A673 (cell line): ENCODE results near the gene LDB1. TPM values are rescaled to one million over a fixed set of nuclear protein-coding genes. Genes with fewer than 3 reads are reported as not detected.

Source experiments
- BruUV-seq: library from RNA; stranded (reverse); fragments of 400-500 nt; replicated peaks from 2 replicates; lab custom pipeline; 2021; lab: Mats Ljungman, UMichigan
- CTCF ChIA-PET: fragments of 300-600 bp; sonication (Branson Sonifier 250); formaldehyde crosslinking; loops from one replicate; lab custom pipeline; 2022; ENCODE audit warnings: antibody characterized with exemption; lab: Charles Lee
- POLR2A ChIA-PET: fragments of 300-600 bp; sonication (Branson Sonifier 250); formaldehyde crosslinking; loops from one replicate; lab custom pipeline; 2022; ENCODE audit warnings: antibody characterized with exemption; ENCODE audit not compliant: low non-redundant PET; lab: Charles Lee
- DNase-seq: peaks from one replicate; pipeline ENCODE4 v3.0.0-alpha.2; 2015; ENCODE audit warnings: low spot score
- H3K27ac ChIP-seq: fragments of 200-600 bp; sonication (generic); 2 replicates; pipeline ENCODE4 v1.5.1; 2016; ENCODE audit warnings: mixed run types, low read depth, mild to moderate bottlenecking, mixed read lengths, antibody characterized with exemption, low read length; ENCODE audit not compliant: poor library complexity, severe bottlenecking
- H3K27me3 ChIP-seq: fragments of 200-600 bp; sonication (generic); replicated peaks from 2 replicates; pipeline ENCODE4 v1.6.1; 2017; ENCODE audit warnings: mixed run types, low read depth, mild to moderate bottlenecking, mixed read lengths, antibody characterized with exemption, low read length; ENCODE audit not compliant: insufficient read depth, poor library complexity
- H3K36me3 ChIP-seq: fragments of 200-600 bp; sonication (generic); 2 replicates; pipeline ENCODE4 v1.6.1; 2016; ENCODE audit warnings: mixed run types, mild to moderate bottlenecking, mixed read lengths, antibody characterized with exemption, low read length; ENCODE audit not compliant: insufficient read depth, poor library complexity, severe bottlenecking
- H3K4me1 ChIP-seq: fragments of 200-600 bp; sonication (generic); 2 replicates; pipeline ENCODE4 v1.6.1; 2017; ENCODE audit warnings: mixed run types, mild to moderate bottlenecking, mixed read lengths, antibody characterized with exemption, low read length; ENCODE audit not compliant: insufficient read depth, poor library complexity, severe bottlenecking
- H3K4me3 ChIP-seq: fragments of 200-600 bp; sonication (generic); 2 replicates; pipeline ENCODE4 v1.5.1; 2016; ENCODE audit warnings: low read depth, mixed run types, mild to moderate bottlenecking, mixed read lengths, low read length; ENCODE audit not compliant: poor library complexity, severe bottlenecking
- H3K9me3 ChIP-seq: fragments of 200-600 bp; sonication (generic); 2 replicates; pipeline ENCODE4 v1.6.1; 2016; ENCODE audit warnings: mixed run types, low read depth, mild to moderate bottlenecking, mixed read lengths, antibody characterized with exemption, low read length; ENCODE audit not compliant: poor library complexity, severe bottlenecking
- CTCF ChIP-seq: fragments of 300-800, 200-600 bp; sonication (generic); conservative IDR thresholded peaks from 2 replicates; pipeline ENCODE4 v1.5.1; 2017; ENCODE audit warnings: low read depth, mild to moderate bottlenecking, antibody characterized with exemption, low read length, moderate library complexity, mixed read lengths
- EZH2 ChIP-seq: fragments of 200-600 bp; sonication (generic); IDR thresholded peaks from 2 replicates; pipeline ENCODE4 v1.6.1; 2017; ENCODE audit warnings: borderline replicate concordance, low read depth, mild to moderate bottlenecking, mixed read lengths, antibody characterized with exemption, low read length; ENCODE audit not compliant: poor library complexity, severe bottlenecking
- intact Hi-C: fragments of 100-400 bp; cut with micrococcal nuclease; formaldehyde crosslinking; loops from one replicate; pipeline ENCODE4 v1.10.0; 2022; ENCODE audit not compliant: unreplicated experiment
- total RNA-seq: library from RNA; stranded (reverse); gene quantifications from 2 replicates; pipeline ENCODE4 v1.2.3, GENCODE V29; 2021

LDB1 gene
- total RNA-seq, 1 experiment from 2014 or later = 78.5 TPM

- H3K9me3 ChIP-seq = no peaks in the 10 kb centered on the region
- H3K36me3 ChIP-seq = peaks cover 33% of the 10 kb centered on the region
- no peaks in the 10 kb centered on the region for H3K27me3 ChIP-seq
- peak overlapping the region; percentile 96 for H3K4me3 ChIP-seq
- peaks cover 46% of the 10 kb centered on the region for H3K4me1 ChIP-seq
- no peak for TF ChIP-seq CTCF
- TF ChIP-seq EZH2 = no peak
- ChIA-PET POLR2A (interaction anchor here (0.6 kb wide), 1 partner anchor 9 kb away, joined by 4 read pairs; no protein-coding TSS in a partner anchor), CTCF (interaction anchor here (0.6 kb wide), 1 partner anchor 239 kb away, joined by 3 read pairs; no protein-coding TSS in a partner anchor)
- BruUV-seq = TSS peak; percentile 58
- H3K27ac ChIP-seq = peak overlapping the region; percentile 84
- DNase-seq = no peak
- intact Hi-C loops = no loop called here
These were observed 6.8 kb downstream of the LDB1 start for GRCh38 chr10:102113261-102113955.

DNA sequence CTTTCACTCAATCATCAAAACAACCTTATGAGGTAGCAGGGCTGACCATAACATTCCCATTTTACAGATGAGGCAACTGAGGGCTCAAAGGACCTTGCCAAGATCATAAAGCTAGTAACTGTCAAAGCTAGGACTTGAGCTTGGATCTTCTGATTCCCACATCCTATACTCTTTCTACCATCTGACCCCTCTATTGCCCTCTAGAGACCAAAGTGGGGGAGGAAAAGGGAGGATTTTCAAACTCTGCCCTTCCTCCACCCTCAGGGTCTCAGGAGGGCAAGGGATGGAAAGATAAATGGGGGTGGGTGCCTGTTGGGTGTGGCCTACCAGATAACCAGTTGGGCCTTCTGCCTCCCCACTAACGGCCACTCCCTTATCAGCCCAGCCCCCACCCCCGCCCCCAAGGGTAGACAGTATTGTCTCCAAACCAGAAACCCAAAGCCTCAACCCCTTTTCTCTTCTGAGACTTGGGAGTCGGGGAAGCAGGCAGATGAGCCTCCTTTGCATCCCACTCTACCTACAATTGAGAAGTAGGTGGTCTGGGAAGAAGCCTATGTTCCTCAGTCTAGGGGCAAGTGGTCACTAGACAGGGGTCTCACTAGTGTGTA is 7.9 kb downstream of the LDB1 start:
- TF ChIP-seq CTCF (no peak), EZH2 (no peak)
- ChIA-PET CTCF (no interaction called here), POLR2A (no interaction called here)
- Histone ChIP-seq H3K4me3 (peak overlapping the region; percentile 96), H3K36me3 (peaks cover 42% of the 10 kb centered on the region), H3K27me3 (no peaks in the 10 kb centered on the region), H3K27ac (no peak overlapping the region), H3K4me1 (peaks cover 35% of the 10 kb centered on the region), H3K9me3 (no peaks in the 10 kb centered on the region)
- peak; percentile 40 for DNase-seq
- intact Hi-C loops = no loop called here
- BruUV-seq = no TSS peak

DNA sequence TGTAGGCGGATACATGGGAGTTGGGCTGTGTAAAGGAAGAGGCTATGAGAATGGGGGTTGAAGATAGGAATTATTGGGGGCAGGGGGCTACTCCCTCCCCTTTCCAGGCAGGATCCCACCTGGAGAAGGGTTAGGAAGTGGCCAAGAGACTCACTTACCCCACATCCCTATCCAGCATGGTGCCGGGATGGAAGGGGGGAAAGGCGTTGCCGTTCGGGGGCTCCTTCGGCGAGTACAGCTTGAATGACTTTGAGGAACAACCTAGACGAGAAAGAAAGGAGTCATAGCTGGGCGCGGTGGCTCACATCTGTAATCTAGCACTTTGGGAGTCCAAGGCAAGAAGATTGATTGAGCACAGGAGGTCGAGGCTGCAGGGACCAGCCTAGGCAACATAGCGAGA is 8.9 kb downstream of the LDB1 start:
- ChIA-PET CTCF (interaction anchor here (0.7 kb wide), 1 partner anchor 11 kb away, joined by 3 read pairs; no protein-coding TSS in a partner anchor), POLR2A (interaction anchor here (0.6 kb wide), 1 partner anchor 271 kb away, joined by 3 read pairs; no protein-coding TSS in a partner anchor)
- intact Hi-C loops = no loop called here
- DNase-seq = no peak
- peaks cover 42% of the 10 kb centered on the region for H3K36me3 ChIP-seq
- no peak overlapping the region for H3K27ac ChIP-seq
- BruUV-seq = no TSS peak
- H3K4me3 ChIP-seq = no peak overlapping the region
- no peaks in the 10 kb centered on the region for H3K9me3 ChIP-seq
- TF ChIP-seq CTCF (no peak), EZH2 (no peak)
- H3K4me1 ChIP-seq = peaks cover 25% of the 10 kb centered on the region
- H3K27me3 ChIP-seq = no peaks in the 10 kb centered on the region
